WERI-Rb-1 (cell line): ENCODE results near the gene P2RY13.

Experiments
- DNase-seq: peaks from one replicate; pipeline ENCODE4 v3.0.0-alpha.2; 2020
- H3K27ac ChIP-seq: fragments of 250-450 bp; sonication (Bioruptor Pico); 2 replicates; pipeline ENCODE4 v1.5.1; 2020; ENCODE audit warnings: mild to moderate bottlenecking, moderate library complexity
- H3K27me3 ChIP-seq: fragments of 250-450 bp; sonication (Bioruptor Pico); 2 replicates; pipeline ENCODE4 v1.5.1; 2021; ENCODE audit warnings: mild to moderate bottlenecking, low read depth, moderate library complexity; ENCODE audit not compliant: insufficient read depth, severe bottlenecking
- H3K36me3 ChIP-seq: fragments of 250-450 bp; sonication (Bioruptor Pico); 2 replicates; pipeline ENCODE4 v1.5.1; 2020; ENCODE audit warnings: mild to moderate bottlenecking, moderate library complexity
- H3K4me3 ChIP-seq: 2 replicates; pipeline ENCODE4 v1.5.1; 2011; ENCODE audit warnings: low read depth, mild to moderate bottlenecking, control low read depth, low read length
- H3K9me3 ChIP-seq: fragments of 250-450 bp; sonication (Bioruptor Pico); 2 replicates; pipeline ENCODE4 v1.5.1; 2021; ENCODE audit warnings: mild to moderate bottlenecking, moderate library complexity; ENCODE audit not compliant: severe bottlenecking
- CTCF ChIP-seq: IDR thresholded peaks from 2 replicates; pipeline ENCODE4 v1.5.1; 2011; ENCODE audit warnings: low read depth, mild to moderate bottlenecking, control low read depth, inconsistent platforms, low read length

P2RY13 gene

GRCh38 chr3:151320131-151320530, 9.2 kb downstream of the P2RY13 start:
- no peak overlapping the region for H3K27ac ChIP-seq

GRCh38 chr3:151319628-151320027, 9.7 kb downstream of the P2RY13 start:
- no peak for DNase-seq
- no peak for TF ChIP-seq CTCF
- H3K27ac ChIP-seq: no peak overlapping the region

More at GRCh38 chr3:151320131-151320530, 9.2 kb downstream of the P2RY13 start:
- Histone ChIP-seq H3K36me3 (no peaks in the 10 kb centered on the region), H3K9me3 (no peaks in the 10 kb centered on the region), H3K4me3 (no peak overlapping the region), H3K27me3 (peaks cover 5% of the 10 kb centered on the region)
- DNase-seq: no peak
- TF ChIP-seq CTCF: no peak

GRCh38 chr3:151318991-151319390, 10.4 kb downstream of the P2RY13 start:
- Histone ChIP-seq H3K27me3 (peaks cover 3% of the 10 kb centered on the region), H3K9me3 (no peaks in the 10 kb centered on the region), H3K36me3 (no peaks in the 10 kb centered on the region), H3K4me3 (no peak overlapping the region), H3K27ac (no peak overlapping the region)
- TF ChIP-seq CTCF: no peak
- no peak for DNase-seq

More at GRCh38 chr3:151319628-151320027, 9.7 kb downstream of the P2RY13 start:
- Histone ChIP-seq H3K36me3 (no peaks in the 10 kb centered on the region), H3K27me3 (peaks cover 5% of the 10 kb centered on the region), H3K9me3 (no peaks in the 10 kb centered on the region), H3K4me3 (no peak overlapping the region)

- Histone ChIP-seq H3K27me3 (no peaks in the 10 kb centered on the region), H3K27ac (no peak overlapping the region)
- no peak for DNase-seq
Observed at GRCh38 chr3:151318313-151318712, 11.0 kb downstream of the P2RY13 start.

GRCh38 chr3:151316267-151316991, 12.9 kb downstream of the P2RY13 start, which contains the start of gene GPR87:
GPR87 (minus strand) TSS chr3:151316820; CDS start chr3:151300100, 16,720 bp downstream.
- H3K9me3 ChIP-seq: no peaks in the 10 kb centered on the region
- no peak for TF ChIP-seq CTCF
- H3K36me3 ChIP-seq: no peaks in the 10 kb centered on the region
- no peak within 1 kb of the TSS for H3K27ac ChIP-seq
- H3K27me3 ChIP-seq: no peaks in the 10 kb centered on the region
- DNase-seq: no peak
- H3K4me3 ChIP-seq: no peak within 1 kb of the TSS

More at GRCh38 chr3:151318313-151318712, 11.0 kb downstream of the P2RY13 start:
- no peak for TF ChIP-seq CTCF
- Histone ChIP-seq H3K9me3 (no peaks in the 10 kb centered on the region), H3K36me3 (no peaks in the 10 kb centered on the region), H3K4me3 (no peak overlapping the region)

- Histone ChIP-seq H3K27ac (no peak overlapping the region), H3K27me3 (no peaks in the 10 kb centered on the region), H3K36me3 (no peaks in the 10 kb centered on the region), H3K9me3 (no peaks in the 10 kb centered on the region), H3K4me3 (no peak overlapping the region)
- DNase-seq: no peak
- TF ChIP-seq CTCF: no peak
Observed at GRCh38 chr3:151315846-151316245, 13.5 kb downstream of the P2RY13 start.
